WTC11 (cell line): ENCODE results near the gene KDM1B. TPM values are rescaled to one million over a fixed set of nuclear protein-coding genes. Genes with fewer than 3 reads are reported as not detected.

Experiments used
- total RNA-seq: library from RNA; stranded (reverse); gene quantifications from 3 replicates; pipeline ENCODE4 v1.2.3, GENCODE V29; 2021

The KDM1B gene
- total RNA-seq, 1 experiment from 2014 or later: 6.7 TPM

Other genes starting within 250 kb of the KDM1B start
- 27.8 to 32.7 TPM (median 27.8 TPM) in 3 replicates for gene KIF13A, start 167.8 kb upstream of the KDM1B start, total RNA-seq
- gene NHLRC1, start 32.7 kb upstream of the KDM1B start, total RNA-seq: 1.0 to 1.4 TPM (median 1.2 TPM) in 3 replicates
- 12.7 to 14.4 TPM (median 13.5 TPM) in 3 replicates for gene TPMT, start 345 bp upstream of the KDM1B start, total RNA-seq
- gene DEK, start 109.1 kb downstream of the KDM1B start, total RNA-seq: 180 to 204 TPM (median 194 TPM) in 3 replicates
- 4.9 to 8.2 TPM (median 5.7 TPM) in 3 replicates for gene RNF144B, start 231.9 kb downstream of the KDM1B start, total RNA-seq